ENCODE data around the gene TCP11L1. TPM values are rescaled to one million over a fixed set of nuclear protein-coding genes. Genes with fewer than 3 reads are reported as not detected.

Gene TCP11L1
- total RNA-seq (17.5 and 24.1 TPM in 2 replicates), polyA plus RNA-seq (25.2 and 30.2 TPM in 2 replicates), polyA minus RNA-seq (ENCODE audit: low replicate concordance) (30.6 and 66.1 TPM in 2 replicates)
- polyA plus RNA-seq (2012) = 13.4 and 18.1 TPM in 2 replicates

GRCh38 chr11:33039274-33040032 lies at the start of gene TCP11L1:
Gene TCP11L1, plus strand, starts transcription at chr11:33039572. Its CDS starts 4,202 bp downstream, at chr11:33043774.
- DNase-seq (ENCODE audit: low read depth in 2 of 2) = peak; percentile 93 to 94
- Histone ChIP-seq H3K4me2 (ENCODE audit: extremely low read depth, insufficient read depth, low read length) (peak within 1 kb of the TSS; percentile 82), H3K9ac (ENCODE audit: insufficient read depth, low read length) (peak within 1 kb of the TSS; percentile 80), H2AFZ (ENCODE audit: low read length) (peak within 1 kb of the TSS; percentile 95), H4K20me1 (ENCODE audit: control insufficient read depth, extremely low read depth, insufficient read depth, low read length) (no peaks in the 10 kb centered on the region), H3K9me3 (ENCODE audit: control insufficient read depth, insufficient read depth, low read depth, low read length) (no peaks in the 10 kb centered on the region), H3K4me3 (replicated peaks in 1 of 4; ENCODE audit: control extremely low read depth in 1 of 4, insufficient read depth in 1 of 4, low read depth in 3 of 4, low read length in 4 of 4) (peak within 1 kb of the TSS; percentile 64 to 80 (median 76)), H3K36me3 (ENCODE audit: control insufficient read depth, insufficient read depth, low read length) (no peaks in the 10 kb centered on the region), H3K27ac (ENCODE audit: insufficient read depth, low read length) (peak within 1 kb of the TSS; percentile 93), H3K4me1 (ENCODE audit: control insufficient read depth, extremely low read depth, insufficient read depth, low read length) (no peaks in the 10 kb centered on the region), H3K27me3 (ENCODE audit: control insufficient read depth, insufficient read depth, low read length) (no peaks in the 10 kb centered on the region), H3K79me2 (ENCODE audit: control insufficient read depth, insufficient read depth, low read length) (peaks cover 12% of the 10 kb centered on the region)
- TF ChIP-seq EZH2 (IDR thresholded peaks at IDR 0.05; ENCODE audit: low read length, missing control alignments) = no peak
- TF ChIP-seq CTCF (conservative IDR thresholded peaks at IDR 0.05 in 1 of 2, IDR thresholded peaks at IDR 0.05 in 1 of 2; ENCODE audit: low read depth in 1 of 2, low read length in 2 of 2) = no peak

- no peaks in the 10 kb centered on the region for H4K20me1 ChIP-seq (ENCODE audit: control insufficient read depth, extremely low read depth, insufficient read depth, low read length)
Observed at GRCh38 chr11:32990481-32990880, 48.9 kb upstream of the TCP11L1 start.

More at GRCh38 chr11:32990481-32990880, 48.9 kb upstream of the TCP11L1 start:
- Histone ChIP-seq H3K27ac (ENCODE audit: insufficient read depth, low read length) (no peak overlapping the region), H3K36me3 (ENCODE audit: control insufficient read depth, insufficient read depth, low read length) (no peaks in the 10 kb centered on the region), H3K27me3 (ENCODE audit: control insufficient read depth, insufficient read depth, low read length) (peaks cover 2% of the 10 kb centered on the region), H3K4me1 (ENCODE audit: control insufficient read depth, extremely low read depth, insufficient read depth, low read length) (no peaks in the 10 kb centered on the region), H3K9ac (ENCODE audit: insufficient read depth, low read length) (no peak overlapping the region), H3K9me3 (ENCODE audit: control insufficient read depth, insufficient read depth, low read depth, low read length) (no peaks in the 10 kb centered on the region), H3K4me3 (replicated peaks in 1 of 4; ENCODE audit: control extremely low read depth in 1 of 4, insufficient read depth in 1 of 4, low read depth in 3 of 4, low read length in 4 of 4) (no peak overlapping the region), H3K79me2 (ENCODE audit: control insufficient read depth, insufficient read depth, low read length) (no peaks in the 10 kb centered on the region), H2AFZ (ENCODE audit: low read length) (no peak overlapping the region), H3K4me2 (ENCODE audit: extremely low read depth, insufficient read depth, low read length) (no peak overlapping the region)
- no peak for DNase-seq (ENCODE audit: low read depth in 2 of 2)
- TF ChIP-seq EZH2 (IDR thresholded peaks at IDR 0.05; ENCODE audit: low read length, missing control alignments) = no peak
- TF ChIP-seq CTCF (conservative IDR thresholded peaks at IDR 0.05 in 1 of 2, IDR thresholded peaks at IDR 0.05 in 1 of 2; ENCODE audit: low read depth in 1 of 2, low read length in 2 of 2) = no peak
